Kasumi-1 (cell line): ENCODE measurements around the gene ACSS2.
"Not testable (repeated sequence)": the region's sequence is repeated elsewhere in the genome, so short reads cannot be mapped to it uniquely, and the experiment has no call there.

Experiments used
- DNase-seq, 2 experiments: peaks; one replicate each; lab custom pipeline; 2025; lab: John Stamatoyannopoulos, UW

ACSS2 gene

DNA sequence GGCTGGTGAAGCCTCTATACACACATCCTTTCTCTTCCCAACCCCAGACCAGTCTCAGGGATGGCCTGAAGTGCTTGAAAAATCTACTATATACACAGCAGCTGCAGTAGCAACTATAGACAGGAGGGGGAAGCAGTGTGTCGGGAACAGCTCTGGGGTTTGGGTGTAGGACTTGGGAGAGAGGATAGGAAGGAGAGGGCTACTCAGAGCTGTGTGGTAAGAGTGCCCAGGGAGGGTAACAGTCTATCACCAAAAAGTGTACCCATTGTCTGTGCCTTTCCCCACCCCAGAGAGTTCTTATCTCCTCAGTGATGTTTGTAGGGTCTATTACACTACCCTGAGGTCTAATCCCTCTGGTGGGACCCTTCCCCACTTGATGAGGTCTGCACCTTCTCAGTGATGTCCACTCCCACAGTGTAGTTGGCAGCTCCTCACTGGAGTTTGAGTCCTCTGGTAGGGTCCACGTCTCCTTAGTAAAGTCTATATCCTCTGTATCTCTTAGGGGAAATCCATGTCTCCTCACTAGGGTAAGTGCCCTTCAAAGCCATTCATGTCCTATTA, 2.2 kb upstream of the ACSS2 start:
- peak; percentile 91 to 96 for DNase-seq

DNA sequence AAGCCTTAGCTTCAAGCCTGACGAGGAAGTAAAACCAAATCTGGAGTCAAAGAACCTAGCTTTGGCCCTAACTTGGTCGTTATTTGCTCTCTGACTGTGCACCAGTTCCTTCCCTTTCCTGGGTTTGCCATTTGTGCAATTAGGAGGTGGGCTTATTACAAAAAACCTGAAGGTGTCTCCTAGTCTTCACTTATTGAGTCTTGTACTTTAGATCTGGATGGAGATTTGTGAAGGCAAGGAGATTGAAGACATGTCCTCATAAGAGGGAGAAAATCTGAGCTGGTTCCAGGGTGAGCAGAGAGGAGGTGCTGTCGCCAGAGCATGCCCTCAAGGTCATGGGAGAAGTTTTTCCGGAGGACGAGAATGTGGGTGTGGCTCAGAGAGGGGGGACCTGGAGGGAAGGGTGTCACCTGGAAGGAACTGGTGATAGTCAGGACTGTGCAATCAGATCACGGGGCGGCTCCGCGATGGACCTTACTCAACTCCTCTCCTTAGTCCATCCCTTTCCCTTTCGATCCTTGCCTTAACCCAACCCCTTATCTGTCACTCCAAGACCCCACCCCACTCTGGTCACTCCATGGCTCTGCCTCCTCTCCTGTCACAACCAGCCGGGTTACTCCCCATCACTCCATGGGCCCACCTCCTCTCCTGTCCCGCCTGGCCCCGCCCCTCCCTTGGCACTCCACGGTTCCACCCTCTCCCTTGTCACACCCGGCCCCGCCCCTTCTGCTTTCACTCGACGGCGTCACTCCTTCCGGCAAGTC, 588 bp upstream of the ACSS2 start:
- peak; percentile 99 for DNase-seq

GRCh38 chr20:34880215-34880850, 3.9 kb downstream of the ACSS2 start:
- DNase-seq, result no peak

DNA sequence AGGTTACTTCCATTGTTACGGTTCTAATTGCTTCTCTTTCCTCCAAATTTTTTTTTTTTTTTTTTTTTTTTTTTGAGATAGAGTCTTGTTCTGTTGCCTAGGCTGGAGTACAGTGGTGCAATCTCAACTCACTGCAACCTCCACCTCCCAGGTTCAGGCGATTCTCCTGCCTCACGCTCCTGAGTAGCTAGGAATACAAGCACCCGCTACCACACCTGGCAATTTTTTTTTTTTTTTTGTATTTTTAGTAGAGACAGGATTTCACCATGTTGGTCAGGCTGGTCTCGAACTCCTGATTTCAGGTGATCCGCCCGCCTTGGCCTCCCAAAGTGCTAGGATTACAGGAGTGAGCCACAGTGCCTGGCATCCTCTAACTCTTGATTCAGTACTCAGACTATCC, 4.6 kb downstream of the ACSS2 start:
- not testable (repeated sequence) for DNase-seq

- DNase-seq, result no peak
These were observed 5.3 kb downstream of the ACSS2 start for GRCh38 chr20:34881689-34882088.

- no peak for DNase-seq
These were observed 6.8 kb downstream of the ACSS2 start for GRCh38 chr20:34883087-34883688.

DNA sequence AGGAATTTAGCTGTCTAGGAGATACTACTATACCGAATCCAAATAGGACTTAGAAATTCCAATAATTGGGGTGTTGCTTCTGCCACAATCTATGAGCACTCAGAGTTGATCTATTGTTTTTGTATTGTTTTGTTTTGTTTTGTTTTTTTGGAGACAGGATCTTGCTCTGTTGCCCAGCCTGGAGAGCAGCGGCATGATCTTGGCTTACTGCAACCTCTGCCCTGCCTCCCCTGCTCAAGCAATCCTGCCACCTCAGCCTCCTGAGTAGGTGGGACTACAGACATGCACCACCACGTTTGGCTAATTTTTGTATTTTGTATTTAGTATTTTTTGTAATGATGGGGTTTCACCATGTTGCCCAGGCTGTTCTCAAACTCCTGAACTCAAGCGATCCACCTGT, 7.4 kb downstream of the ACSS2 start:
- no peak for DNase-seq

DNA sequence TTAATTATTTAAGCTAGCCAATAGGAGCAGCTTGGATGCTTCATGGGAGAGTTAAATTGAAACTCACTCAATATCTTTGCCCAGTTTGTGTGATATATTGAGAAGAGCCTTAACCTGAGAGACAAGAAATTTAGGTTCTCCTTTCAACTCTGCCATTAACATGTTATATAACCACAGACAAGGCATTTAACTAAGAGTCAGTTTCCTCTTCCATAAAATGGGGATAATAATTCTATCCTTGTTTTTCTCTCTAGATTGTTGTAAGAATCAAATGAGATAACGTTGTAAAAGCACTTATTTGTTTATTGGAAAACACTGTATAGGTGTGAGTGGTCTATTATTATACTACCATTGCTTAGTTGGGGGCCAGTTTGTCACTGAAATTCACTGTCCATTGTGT, 7.8 kb downstream of the ACSS2 start:
- DNase-seq, result no peak

DNA sequence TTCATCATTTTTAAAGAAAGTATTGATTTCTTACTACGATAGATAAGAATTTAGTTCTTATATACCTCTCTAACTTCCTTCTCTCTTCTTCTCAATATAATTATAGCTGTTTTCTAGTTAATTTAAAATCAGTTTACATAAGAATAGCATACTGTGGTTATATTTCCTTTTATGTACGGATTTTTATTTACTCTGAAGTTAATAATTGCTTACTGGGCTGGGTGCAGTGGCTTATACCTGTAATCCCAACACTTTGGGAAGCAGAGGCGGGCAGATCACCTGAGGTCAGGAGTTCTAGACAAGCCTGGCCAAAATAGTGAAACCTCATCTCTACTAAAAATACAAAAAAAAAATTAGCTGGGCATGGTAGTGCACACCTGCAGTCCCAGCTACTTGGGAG, 9.7 kb downstream of the ACSS2 start:
- DNase-seq, result no peak

- no peak for DNase-seq
These were observed 10.6 kb downstream of the ACSS2 start for GRCh38 chr20:34887023-34887422.

GRCh38 chr20:34888468-34888867, 12.1 kb downstream of the ACSS2 start:
- peak in 1 of 2 experiments; percentile 28 for DNase-seq

GRCh38 chr20:34891166-34892062, 15.0 kb downstream of the ACSS2 start:
- peak; percentile 72 for DNase-seq

DNA sequence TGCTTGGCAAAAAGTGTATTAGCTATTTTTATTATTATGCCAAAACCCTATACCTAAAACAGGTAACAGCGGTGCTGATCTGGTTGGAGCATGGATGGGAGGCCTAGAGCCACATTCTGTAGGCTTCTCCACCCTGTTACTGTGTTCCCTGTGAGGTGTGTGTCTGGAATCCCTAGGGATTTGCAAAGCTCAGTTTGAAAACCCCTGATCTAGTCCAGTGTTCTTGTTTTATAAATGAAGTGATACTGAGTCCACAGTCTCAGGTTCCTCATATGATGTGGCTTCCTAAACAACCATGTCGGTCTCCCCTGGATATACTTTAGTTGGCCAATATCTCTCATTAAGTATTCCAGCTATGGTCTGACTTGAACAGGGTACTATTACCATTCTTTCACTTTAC, 16.3 kb downstream of the ACSS2 start:
- DNase-seq, result no peak

- no peak for DNase-seq
These were observed 18.3 kb downstream of the ACSS2 start for GRCh38 chr20:34894723-34895122.

- DNase-seq, result no peak
These were observed 19.1 kb downstream of the ACSS2 start for GRCh38 chr20:34895465-34895864.

- DNase-seq, result no peak
These were observed 19.7 kb downstream of the ACSS2 start for GRCh38 chr20:34896086-34896621.

DNA sequence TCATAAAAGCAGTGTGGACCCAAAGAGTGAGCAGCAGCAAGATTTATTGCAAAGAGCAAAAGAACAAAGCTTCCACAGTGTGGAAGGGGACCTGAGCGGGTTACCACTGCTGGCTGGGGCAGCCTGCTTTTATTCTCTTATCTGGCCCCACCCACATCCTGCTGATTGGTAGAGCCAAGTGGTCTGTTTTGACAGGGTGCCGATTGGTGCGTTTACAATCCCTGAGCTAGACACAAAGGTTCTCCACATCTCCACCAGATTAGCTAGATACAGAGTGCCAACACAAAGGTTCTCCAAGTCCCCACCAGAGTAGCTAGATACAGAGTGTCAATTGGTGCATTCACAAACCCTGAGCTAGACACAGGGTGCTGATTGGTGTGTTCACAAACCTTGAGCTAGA, 21.7 kb downstream of the ACSS2 start:
- not testable (repeated sequence) for DNase-seq

- not testable (repeated sequence) for DNase-seq
These were observed 22.3 kb downstream of the ACSS2 start for GRCh38 chr20:34898731-34899130.

DNA sequence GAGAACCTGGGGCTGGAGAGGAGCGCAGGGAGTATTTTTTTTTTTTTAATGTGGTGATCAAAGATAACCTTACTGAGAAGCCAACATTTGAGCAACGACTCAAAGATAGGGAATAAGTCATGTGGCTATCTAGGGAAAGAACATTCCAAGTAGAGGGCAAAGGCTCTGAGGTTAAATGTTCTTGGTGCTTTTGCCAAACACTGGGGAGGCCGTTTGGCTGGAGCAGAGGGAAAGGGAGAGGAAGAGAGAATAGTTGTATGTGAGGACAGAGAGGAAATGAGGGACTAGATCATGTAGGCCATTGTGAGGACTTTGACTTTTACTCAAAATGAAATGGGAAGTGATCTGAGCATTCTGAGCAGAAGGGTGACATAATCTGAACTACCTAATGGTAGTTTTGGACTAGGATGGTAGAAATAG, 27.8 kb downstream of the ACSS2 start:
- DNase-seq, result no peak

- DNase-seq, result peak; percentile 43 to 65
These were observed 31.4 kb downstream of the ACSS2 start for GRCh38 chr20:34907616-34908469.

DNA sequence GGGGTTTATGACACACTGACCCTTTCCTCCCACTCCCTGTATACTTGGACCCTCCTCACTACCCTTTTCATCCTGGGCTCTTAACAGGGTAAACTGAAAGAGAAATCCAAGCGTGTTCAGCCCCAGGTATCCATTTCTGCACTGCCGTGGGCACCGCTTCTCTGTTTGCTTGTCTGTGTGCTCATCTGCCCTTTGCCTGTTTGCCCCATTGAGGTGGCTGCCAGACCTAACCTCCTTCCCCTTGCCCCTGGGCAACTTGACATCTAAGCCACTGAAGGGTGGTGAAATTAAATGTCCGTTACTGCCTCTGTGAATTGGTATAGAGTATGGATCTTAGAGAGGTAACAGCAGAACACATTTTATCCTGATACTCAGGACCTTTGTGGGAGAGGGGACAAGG, 38.7 kb downstream of the ACSS2 start:
- no peak for DNase-seq
